H1 (cell line): ENCODE measurements around the gene BANF1. TPM values are rescaled to one million over a fixed set of nuclear protein-coding genes. Genes with fewer than 3 reads are reported as not detected.
A peak's percentile ranks its signal among the peaks of the same experiment; 100 is the strongest.

Experiments
- CTCF ChIA-PET: fragments of 300-600 bp; sonication (Branson Sonifier 250); formaldehyde crosslinking; loops from one replicate; lab custom pipeline; 2021; ENCODE audit not compliant: partially characterized antibody; lab: Charles Lee
- POLR2A ChIA-PET: fragments of 300-600 bp; sonication (Branson Sonifier 250); formaldehyde crosslinking; loops from one replicate; lab custom pipeline; 2021; ENCODE audit warnings: inconsistent platforms; ENCODE audit not compliant: partially characterized antibody; lab: Charles Lee
- DNase-seq, 2 experiments: peaks; one replicate each; pipeline versions ENCODE4 v3.0.0 to v3.0.0-alpha.2; 2010 to 2022; ENCODE audit warnings: low spot score in 2 of 2, low read depth in 1 of 2, mixed read lengths in 1 of 2
- FAIRE-seq: peaks from 2 replicates; lab custom pipeline; 2011; peaks lifted over from hg19 to GRCh38; lab: Jason Lieb, UNC
- H2AFZ ChIP-seq: 2 replicates; pipeline ENCODE4 v1.8.1; 2012; ENCODE audit warnings: low read length, inconsistent platforms
- H2AK5ac ChIP-seq: 2 replicates; pipeline ENCODE4 v1.6.1; 2013; ENCODE audit warnings: low read depth, low read length
- H2BK120ac ChIP-seq: replicated peaks from 2 replicates; pipeline ENCODE3; 2013; ENCODE audit warnings: low read depth, low read length, inconsistent platforms
- H2BK12ac ChIP-seq: 2 replicates; pipeline ENCODE4 v1.6.1; 2013; ENCODE audit warnings: low read depth, low read length
- H2BK15ac ChIP-seq: 2 replicates; pipeline ENCODE4 v1.6.1; 2013; ENCODE audit warnings: low read length
- H2BK20ac ChIP-seq: 2 replicates; pipeline ENCODE4 v1.6.1; 2013; ENCODE audit warnings: low read length
- H2BK5ac ChIP-seq: 2 replicates; pipeline ENCODE4 v1.6.1; 2013; ENCODE audit warnings: low read depth, low read length
- H3K14ac ChIP-seq: 2 replicates; pipeline ENCODE4 v1.6.1; 2013; ENCODE audit warnings: inconsistent platforms; ENCODE audit not compliant: insufficient read length
- H3K18ac ChIP-seq: 2 replicates; pipeline ENCODE4 v1.6.1; 2013; ENCODE audit warnings: low read length; ENCODE audit errors: extremely low read depth
- H3K23ac ChIP-seq: 2 replicates; pipeline ENCODE4 v1.6.1; 2013; ENCODE audit warnings: inconsistent platforms; ENCODE audit not compliant: insufficient read length
- H3K23me2 ChIP-seq: 2 replicates; pipeline ENCODE4 v1.6.1; 2013; ENCODE audit warnings: low read depth, low read length
- H3K27ac ChIP-seq: 2 replicates; pipeline ENCODE4 v1.6.1; 2011; ENCODE audit warnings: low read depth, low read length, inconsistent platforms
- H3K27me3 ChIP-seq, 4 experiments: replicated peaks in 1 of 4; 1 replicate in 1 of 4; 2 replicates in 3 of 4; pipeline versions ENCODE4 v1.6.1 to v1.8.1; 2011 to 2013; ENCODE audit warnings: low read length in 3 of 4, mild to moderate bottlenecking in 3 of 4, inconsistent platforms in 2 of 4, mixed read lengths in 2 of 4, moderate library complexity in 1 of 4; ENCODE audit not compliant: control insufficient read depth in 3 of 4, insufficient read depth in 3 of 4; ENCODE audit errors: extremely low read depth in 1 of 4
- H3K36me3 ChIP-seq, 4 experiments: 2 replicates each; pipeline versions ENCODE4 v1.6.1 to v1.8.1; 2011 to 2013; ENCODE audit warnings: mild to moderate bottlenecking in 4 of 4, low read length in 3 of 4, moderate library complexity in 2 of 4, control low read depth in 1 of 4, inconsistent platforms in 1 of 4; ENCODE audit not compliant: insufficient read depth in 4 of 4, control insufficient read depth in 2 of 4
- H3K4ac ChIP-seq: replicated peaks from 2 replicates; pipeline ENCODE3; 2013; ENCODE audit warnings: low read length, low read depth, mixed read lengths, inconsistent platforms; ENCODE audit not compliant: insufficient read length
- H3K4me1 ChIP-seq, 4 experiments: replicated peaks in 1 of 4; 1 replicate in 1 of 4; 2 replicates in 3 of 4; pipeline versions ENCODE4 v1.6.1 to v1.8.1; 2011 to 2013; ENCODE audit warnings: low read length in 3 of 4, inconsistent platforms in 2 of 4, mixed read lengths in 1 of 4; ENCODE audit not compliant: insufficient read depth in 4 of 4, control insufficient read depth in 3 of 4
- H3K4me2 ChIP-seq, 2 experiments: 2 replicates each; pipeline versions ENCODE4 v1.6.1 to v1.8.1; 2011 to 2013; ENCODE audit warnings: low read depth in 2 of 2, low read length in 2 of 2, control low read depth in 1 of 2, inconsistent platforms in 1 of 2, mild to moderate bottlenecking in 1 of 2; ENCODE audit not compliant: insufficient read depth in 1 of 2
- H3K4me3 ChIP-seq, 4 experiments: fragments of 200-600, 300-600 bp in 1 of 4; sonication (generic), shearing (Covaris generic), sonication (Bioruptor Twin) in 1 of 4; 2 replicates each; pipeline versions ENCODE4 v1.5.1 to v1.8.1; 2011 to 2016; ENCODE audit warnings: low read length in 4 of 4, low read depth in 3 of 4, control low read depth in 2 of 4, inconsistent platforms in 2 of 4, mild to moderate bottlenecking in 2 of 4, mixed read lengths in 1 of 4, moderate library complexity in 1 of 4; ENCODE audit not compliant: insufficient read depth in 2 of 4; ENCODE audit errors: extremely low read depth in 1 of 4
- H3K56ac ChIP-seq: replicated peaks from 2 replicates; pipeline ENCODE3; 2013; ENCODE audit warnings: low read depth, mild to moderate bottlenecking, mixed read lengths, low read length, inconsistent platforms; ENCODE audit not compliant: insufficient read length
- H3K79me1 ChIP-seq: 2 replicates; pipeline ENCODE4 v1.6.1; 2013; ENCODE audit warnings: low read depth, low read length, control low read depth
- H3K79me2 ChIP-seq, 2 experiments: 2 replicates each; pipeline versions ENCODE4 v1.6.1 to v1.8.1; 2012 to 2013; ENCODE audit warnings: low read length in 2 of 2, mild to moderate bottlenecking in 2 of 2, inconsistent platforms in 1 of 2; ENCODE audit not compliant: insufficient read depth in 2 of 2, control insufficient read depth in 1 of 2
- H3K9ac ChIP-seq, 4 experiments: replicated peaks in 1 of 4; 1 replicate in 1 of 4; 2 replicates in 3 of 4; pipeline versions ENCODE4 v1.6.1 to v1.8.1; 2011 to 2013; ENCODE audit warnings: low read depth in 3 of 4, low read length in 3 of 4, control low read depth in 2 of 4, mild to moderate bottlenecking in 2 of 4, moderate library complexity in 2 of 4, inconsistent platforms in 1 of 4; ENCODE audit errors: extremely low read depth in 1 of 4
- H3K9me3 ChIP-seq, 2 experiments: 2 replicates each; pipeline versions ENCODE4 v1.6.1 to v1.8.1; 2012 to 2013; ENCODE audit warnings: mild to moderate bottlenecking in 2 of 2, moderate library complexity in 2 of 2, control low read depth in 1 of 2, inconsistent platforms in 1 of 2, low read depth in 1 of 2, low read length in 1 of 2, mixed read lengths in 1 of 2; ENCODE audit not compliant: insufficient read depth in 2 of 2
- H4K20me1 ChIP-seq, 2 experiments: replicated peaks in 1 of 2; 2 replicates each; pipeline versions ENCODE3 to v1.8.1; 2011 to 2013; ENCODE audit warnings: inconsistent platforms in 2 of 2, low read length in 2 of 2, mild to moderate bottlenecking in 1 of 2; ENCODE audit not compliant: insufficient read depth in 2 of 2, control insufficient read depth in 1 of 2
- H4K5ac ChIP-seq: 2 replicates; pipeline ENCODE4 v1.6.1; 2013; ENCODE audit warnings: low read length, low read depth, mixed read lengths, inconsistent platforms; ENCODE audit not compliant: insufficient read length
- H4K8ac ChIP-seq: 2 replicates; pipeline ENCODE4 v1.8.0; 2013; ENCODE audit warnings: mild to moderate bottlenecking, moderate library complexity, low read length, inconsistent platforms; ENCODE audit not compliant: insufficient read depth; ENCODE audit errors: extremely low read depth
- H4K91ac ChIP-seq: replicated peaks from 2 replicates; pipeline ENCODE3; 2013; ENCODE audit warnings: low read length, mixed read lengths, inconsistent platforms; ENCODE audit not compliant: insufficient read length
- FOSL1 ChIP-seq: IDR thresholded peaks from 2 replicates; pipeline ENCODE4 v1.6.1; 2011; ENCODE audit warnings: mild to moderate bottlenecking, low read depth, low read length, moderate library complexity; ENCODE audit not compliant: insufficient read depth
- HDAC2 ChIP-seq, 2 experiments: fragments of 300-600 bp in 1 of 2; sonication (generic) in 1 of 2; IDR thresholded peaks; 2 replicates each; pipeline ENCODE4 v1.6.1; 2011 to 2012; ENCODE audit warnings: low read depth in 2 of 2, low read length in 2 of 2, mild to moderate bottlenecking in 2 of 2, moderate library complexity in 2 of 2, borderline replicate concordance in 1 of 2, inconsistent platforms in 1 of 2
- KDM1A ChIP-seq: fragments of 200-600, 300-600 bp; sonication (generic); IDR thresholded peaks from 2 replicates; pipeline ENCODE4 v1.7.1; 2016; ENCODE audit warnings: mild to moderate bottlenecking, low read length, borderline replicate concordance
- SAP30 ChIP-seq: fragments of 300-600 bp; sonication (generic); IDR thresholded peaks from 2 replicates; pipeline ENCODE4 v1.7.1; 2012; ENCODE audit warnings: low read length, moderate library complexity, mild to moderate bottlenecking, inconsistent platforms; ENCODE audit not compliant: insufficient read depth, insufficient replicate concordance
- SUZ12 ChIP-seq: fragments of 200-600 bp; sonication (generic); IDR thresholded peaks from 2 replicates; pipeline ENCODE4 v1.6.1; 2012; ENCODE audit warnings: mild to moderate bottlenecking, inconsistent platforms, low read length, moderate library complexity, mixed read lengths
- USF2 ChIP-seq: IDR thresholded peaks from 2 replicates; pipeline ENCODE4 v1.6.1; 2011; ENCODE audit warnings: low read length, improper control_type of control experiment
- WGBS, 2 experiments: shearing (Covaris generic) in 1 of 2; methylation state at CpG; one replicate each; pipeline versions ENCODE4 v1.1.6 to v1.1.7; 2013 to 2015; ENCODE audit warnings: low lambda C conversion rate in 2 of 2, mixed read lengths in 2 of 2, inconsistent platforms in 1 of 2, low coverage in 1 of 2, missing lambda C conversion rate in 1 of 2; ENCODE audit not compliant: insufficient replicate concordance in 2 of 2, insufficient coverage in 1 of 2, insufficient read length in 1 of 2; ENCODE audit errors: extremely low coverage in 1 of 2, missing lambda C conversion rate in 1 of 2; 5-methylcytosine and 5-hydroxymethylcytosine counted together
- polyA plus RNA-seq, 7 experiments: library from polyadenylated mRNA; depleted of rRNA in 3 of 7; stranded (reverse) in 5 of 7; unstranded in 2 of 7; fragments of >200 nt in 5 of 7; fragments of 200-250 nt in 2 of 7; gene quantifications; 1 replicate in 5 of 7; 2 replicates in 1 of 7; 4 replicates in 1 of 7; pipeline versions ENCODE4 v1.2.1 to v1.2.3, GENCODE V29; 2011 to 2013; ENCODE audit warnings: missing spikeins in 2 of 7, mixed read lengths in 2 of 7
- total RNA-seq: library from RNA; stranded (reverse); fragmentation: NEBNext Ultra II Directional; extraction: Animal tissue kit (Norgen Biotek cat#: 25700); gene quantifications from 2 replicates; pipeline ENCODE4 v1.2.1, GENCODE V29; 2021

Gene BANF1
- total and polyA plus RNA-seq, 2 of the 8 experiments (the other 6 are each of a cell fraction or from before 2014, with no cell fraction given), result 330 to 467 TPM

- DNase-seq (no peak), FAIRE-seq (no peak)
- ChIA-PET CTCF (interaction anchor here (1.1 to 6.4 kb wide), 8 partner anchors 9 to 142 kb away, joined by 3 to 35 read pairs (median 6); partner anchors contain the start of gene PACS1), POLR2A (interaction anchor here (1.3 to 3.5 kb wide), 4 partner anchors 9 to 120 kb away, joined by 3 to 15 read pairs (median 4); partner anchors contain the start of genes BANF1, CCDC85B and EIF1AD)
- Histone ChIP-seq H2BK120ac (no peak overlapping the region), H3K4me1 (peaks cover 0 to 20% (median 9%) of the 10 kb centered on the region in 4 experiments; a peak in 5 of 7 replicates), H2BK12ac (no peak overlapping the region), H3K4me3 (peak overlapping the region; percentile 2 to 54 (median 36); a peak in 6 of 8 replicates), H2BK20ac (no peak overlapping the region), H3K79me2 (no peaks in the 10 kb centered on the region), H3K79me1 (no peaks in the 10 kb centered on the region), H3K56ac (no peak overlapping the region), H2AK5ac (no peak overlapping the region), H3K9ac (no peak overlapping the region), H3K27ac (no peak overlapping the region), H4K5ac (no peak overlapping the region), H3K4me2 (peak overlapping the region; percentile 49 to 66), H3K14ac (no peak overlapping the region), H4K91ac (no peak overlapping the region), H3K18ac (no peak overlapping the region), H4K20me1 (peaks cover 0 to 1% of the 10 kb centered on the region in 2 experiments), H3K23ac (no peak overlapping the region), H3K36me3 (no peaks in the 10 kb centered on the region), H3K9me3 (no peaks in the 10 kb centered on the region), H2BK5ac (no peak overlapping the region), H3K4ac (no peak overlapping the region), H2BK15ac (no peak overlapping the region; the same call in 1 of the 2 replicates), H4K8ac (peak overlapping the region; percentile 58; the same call in 1 of the 2 replicates), H3K27me3 (peaks cover 6 to 26% (median 24%) of the 10 kb centered on the region in 4 experiments), H2AFZ (peak overlapping the region; percentile 79; the same call in 1 of the 2 replicates), H3K23me2 (peaks cover 2% of the 10 kb centered on the region; the same call in 1 of the 2 replicates)
- peak; percentile 86; the same call in 1 of the 2 replicates for TF ChIP-seq KDM1A
- no peak for TF ChIP-seq SAP30
- TF ChIP-seq FOSL1, result no peak
- TF ChIP-seq HDAC2 (IDR thresholded peaks at IDR 0.05; ENCODE audit: borderline replicate concordance in 1 of 2, low read depth in 2 of 2, low read length in 2 of 2), result peak in 1 of 2 experiments; percentile 91; a peak in 1 of 4 replicates
- no peak for TF ChIP-seq USF2
- peak; percentile 60; the same call in 1 of the 2 replicates for TF ChIP-seq SUZ12
- WGBS, 2 experiments, result 65% methylated on average over 12 of the region's 14 CpGs; no CpG with 5 or more reads in 1 of the 2 experiments
Measured at GRCh38 chr11:66011239-66011784, 9.0 kb downstream of the BANF1 start.
